ENCODE measurements around the gene NSUN6. TPM values are rescaled to one million over a fixed set of nuclear protein-coding genes. Genes with fewer than 3 reads are reported as not detected.

Gene NSUN6
- total RNA-seq, 4 donors from 2014 or later = 7.3 to 17.8 (median 7.9) TPM

- TF ChIP-seq, protein P1, sequence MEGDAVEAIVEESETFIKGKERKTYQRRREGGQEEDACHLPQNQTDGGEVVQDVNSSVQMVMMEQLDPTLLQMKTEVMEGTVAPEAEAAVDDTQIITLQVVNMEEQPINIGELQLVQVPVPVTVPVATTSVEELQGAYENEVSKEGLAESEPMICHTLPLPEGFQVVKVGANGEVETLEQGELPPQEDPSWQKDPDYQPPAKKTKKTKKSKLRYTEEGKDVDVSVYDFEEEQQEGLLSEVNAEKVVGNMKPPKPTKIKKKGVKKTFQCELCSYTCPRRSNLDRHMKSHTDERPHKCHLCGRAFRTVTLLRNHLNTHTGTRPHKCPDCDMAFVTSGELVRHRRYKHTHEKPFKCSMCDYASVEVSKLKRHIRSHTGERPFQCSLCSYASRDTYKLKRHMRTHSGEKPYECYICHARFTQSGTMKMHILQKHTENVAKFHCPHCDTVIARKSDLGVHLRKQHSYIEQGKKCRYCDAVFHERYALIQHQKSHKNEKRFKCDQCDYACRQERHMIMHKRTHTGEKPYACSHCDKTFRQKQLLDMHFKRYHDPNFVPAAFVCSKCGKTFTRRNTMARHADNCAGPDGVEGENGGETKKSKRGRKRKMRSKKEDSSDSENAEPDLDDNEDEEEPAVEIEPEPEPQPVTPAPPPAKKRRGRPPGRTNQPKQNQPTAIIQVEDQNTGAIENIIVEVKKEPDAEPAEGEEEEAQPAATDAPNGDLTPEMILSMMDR (IDR thresholded peaks at IDR 0.05) = no peak
- no peak for ATAC-seq (ENCODE audit: low FRiP score)
- no peak for DNase-seq (ENCODE audit: low spot score)
Observed at GRCh38 chr10:18685555-18685954, 34.2 kb upstream of the NSUN6 start.

DNA sequence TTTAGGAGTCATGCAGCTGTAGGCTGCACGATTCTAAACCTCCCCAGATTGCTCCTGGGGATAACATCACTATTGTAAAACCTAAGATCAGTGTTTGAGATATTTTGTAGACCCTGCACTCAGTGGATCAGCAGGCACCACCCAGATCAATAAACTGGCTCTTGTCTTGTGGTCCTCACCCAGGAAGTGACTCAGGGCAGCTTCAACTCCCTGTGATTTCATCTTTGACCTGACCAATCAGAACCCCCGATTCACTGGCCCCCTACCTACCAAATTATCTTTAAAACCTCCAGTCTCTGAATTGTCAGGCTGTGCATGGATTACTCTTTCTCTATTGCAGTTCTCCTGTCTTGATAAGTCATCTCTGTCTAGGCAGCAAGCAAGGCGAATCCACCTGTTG, 33.6 kb upstream of the NSUN6 start:
- TF ChIP-seq, protein P1 (IDR thresholded peaks at IDR 0.05) = no peak
- DNase-seq (ENCODE audit: low spot score) (no peak), ATAC-seq (ENCODE audit: low FRiP score) (no peak)

DNA sequence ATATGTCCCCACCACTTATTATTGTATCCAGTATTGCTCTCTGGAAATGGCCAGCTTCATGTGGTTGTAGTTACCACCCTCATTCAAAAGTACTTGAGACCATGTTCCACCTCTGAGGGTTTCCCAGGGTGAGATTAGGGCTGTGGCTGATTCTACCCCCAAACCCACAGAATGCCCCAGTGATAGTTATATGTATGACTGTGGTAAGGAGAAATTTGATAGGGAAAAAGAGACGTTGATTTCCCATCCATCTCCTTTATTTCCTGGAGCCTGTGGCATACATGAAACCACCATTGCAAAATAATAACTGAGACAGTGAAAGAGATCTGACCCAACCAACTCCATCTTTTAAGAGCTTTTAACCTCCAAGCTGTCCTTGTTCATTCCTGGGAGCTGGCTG, 33.0 kb upstream of the NSUN6 start:
- no peak for DNase-seq (ENCODE audit: low spot score)
- TF ChIP-seq, protein P1 (IDR thresholded peaks at IDR 0.05) = no peak
- no peak for ATAC-seq (ENCODE audit: low FRiP score)

GRCh38 chr10:18683427-18683826, 32.0 kb upstream of the NSUN6 start:
- TF ChIP-seq, protein P1 (IDR thresholded peaks at IDR 0.05) = no peak
- no peak for DNase-seq (ENCODE audit: low spot score)
- ATAC-seq (ENCODE audit: low FRiP score) = no peak

GRCh38 chr10:18681971-18682411, 30.6 kb upstream of the NSUN6 start:
- peak; percentile 60 for ATAC-seq (ENCODE audit: low FRiP score)

GRCh38 chr10:18681366-18681765, 30.0 kb upstream of the NSUN6 start:
- DNase-seq (ENCODE audit: low spot score) (no peak), ATAC-seq (ENCODE audit: low FRiP score) (no peak)
- TF ChIP-seq, protein P1 (IDR thresholded peaks at IDR 0.05) = no peak

More at GRCh38 chr10:18681971-18682411, 30.6 kb upstream of the NSUN6 start:
- TF ChIP-seq, protein P1 (IDR thresholded peaks at IDR 0.05) = no peak
- DNase-seq (ENCODE audit: low spot score) = no peak

DNA sequence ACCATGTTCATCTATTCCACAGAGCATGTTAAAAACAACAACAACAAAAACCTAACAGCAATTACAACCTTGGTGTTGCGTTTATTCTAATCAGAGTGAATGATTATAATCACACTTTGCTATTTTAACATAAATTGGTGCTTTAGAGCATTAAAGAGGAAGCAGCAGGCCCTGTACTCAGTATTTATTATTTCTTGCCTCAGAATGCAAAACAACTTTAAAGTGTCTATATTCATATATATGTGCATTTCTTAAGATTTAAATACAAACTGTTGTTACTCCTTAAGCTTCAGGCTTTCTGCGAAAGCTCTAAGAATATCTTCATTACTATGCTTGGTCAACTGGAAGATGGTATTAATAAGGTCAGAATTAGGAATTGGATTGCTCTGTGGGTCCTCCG, 29.4 kb upstream of the NSUN6 start:
- TF ChIP-seq, protein P1 (IDR thresholded peaks at IDR 0.05) = no peak
- ATAC-seq (ENCODE audit: low FRiP score) = no peak
- DNase-seq (ENCODE audit: low spot score) = no peak

Measured in omental fat pad (tissue), 4 donors.